ENCODE measurements around the gene MINAR1.

GRCh38 chr15:79434361-79434760 lies 2.2 kb downstream of the MINAR1 start:
- no peak for TF ChIP-seq POLR2A (IDR thresholded peaks at IDR 0.05; ENCODE audit: low read depth, low read length)
- TF ChIP-seq POLR2AphosphoS5 (IDR thresholded peaks at IDR 0.05; ENCODE audit: low read depth, low read length): no peak
- no peak for TF ChIP-seq TAF1 (IDR thresholded peaks at IDR 0.05; ENCODE audit: low read depth, low read length)
- no peak for TF ChIP-seq POU2F2 (IDR thresholded peaks at IDR 0.05; ENCODE audit: low read depth, low read length)
